Left ventricle myocardium superior (tissue), 1 donor: ENCODE data around the gene ALG6. TPM values are rescaled to one million over a fixed set of nuclear protein-coding genes. Genes with fewer than 3 reads are reported as not detected.
"Not testable (repeated sequence)": the region's sequence is repeated elsewhere in the genome, so short reads cannot be mapped to it uniquely, and the experiment has no call there.

ENCODE experiments used
- ATAC-seq: fragments of 200-7000 bp; cut with Tn5 transposase; one replicate; pipeline ENCODE4 v1.9.1; 2020; ENCODE audit warnings: mild to moderate bottlenecking, moderate library complexity
- DNase-seq: peaks from one replicate; pipeline ENCODE4 v3.0.0-alpha.2; 2020
- intact Hi-C: fragments of 100-400 bp; cut with micrococcal nuclease; formaldehyde crosslinking; loops from one replicate; pipeline ENCODE4 v1.11.0; 2022
- total RNA-seq: library from RNA; stranded (reverse); fragmentation: NEBNext Ultra II Directional; extraction: Animal tissue kit (Norgen Biotek cat#: 25700); gene quantifications from one replicate; pipeline ENCODE4 v1.2.1, GENCODE V29; 2021
- donor health status: DM: no; HTN: yes; CAD: no; lungs with severe emphysema.

The ALG6 gene
- total RNA-seq, 1 donor from 2014 or later, result 4.0 TPM

DNA sequence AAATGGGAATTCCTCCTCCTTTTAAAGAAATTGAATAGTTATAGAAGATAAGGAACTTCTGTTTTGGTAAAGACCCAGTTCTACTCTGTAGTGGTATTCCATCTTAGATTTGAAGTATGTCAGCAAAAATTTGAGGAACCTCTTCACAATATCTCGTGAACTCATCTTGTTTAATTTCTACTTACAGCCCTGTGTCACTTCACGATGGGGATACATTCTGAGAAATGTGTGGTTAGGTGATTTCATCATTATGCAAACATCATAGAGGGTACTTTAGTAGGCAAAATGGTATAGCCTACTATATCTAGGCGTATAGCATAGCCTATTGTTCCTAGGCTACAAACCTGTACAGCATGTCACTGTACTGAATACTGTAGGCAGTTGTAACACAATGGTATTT, 36.0 kb downstream of the ALG6 start:
- DNase-seq (no peak), ATAC-seq (no peak)
- intact Hi-C loops, result no loop called here

- DNase-seq, result no peak
- ATAC-seq, result no peak
- intact Hi-C loops, result no loop called here
These were observed 37.6 kb downstream of the ALG6 start for GRCh38 chr1:63405021-63405420.

DNA sequence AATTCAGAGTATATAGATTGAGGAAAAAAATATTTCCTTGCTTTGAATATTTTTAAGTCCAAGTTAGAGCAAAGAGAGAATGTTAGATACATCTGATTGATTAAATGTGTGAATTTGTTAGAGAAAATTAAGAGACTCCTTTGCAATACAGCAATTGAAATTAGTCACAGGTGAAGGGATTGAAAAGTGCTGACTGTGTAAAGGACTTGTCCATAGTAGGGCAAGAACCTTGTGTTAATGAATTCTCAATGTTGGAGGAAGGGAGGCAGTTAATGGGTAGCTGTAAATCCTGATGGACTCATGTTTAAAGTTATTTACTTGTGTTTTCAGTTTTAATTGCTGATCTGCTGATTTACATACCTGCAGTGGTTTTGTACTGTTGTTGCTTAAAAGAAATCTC, 38.6 kb downstream of the ALG6 start:
- intact Hi-C loops, result no loop called here
- no peak for ATAC-seq
- DNase-seq, result no peak

- no peak for DNase-seq
- ATAC-seq, result no peak
- intact Hi-C loops, result no loop called here
These were observed 39.6 kb downstream of the ALG6 start for GRCh38 chr1:63407002-63407401.

DNA sequence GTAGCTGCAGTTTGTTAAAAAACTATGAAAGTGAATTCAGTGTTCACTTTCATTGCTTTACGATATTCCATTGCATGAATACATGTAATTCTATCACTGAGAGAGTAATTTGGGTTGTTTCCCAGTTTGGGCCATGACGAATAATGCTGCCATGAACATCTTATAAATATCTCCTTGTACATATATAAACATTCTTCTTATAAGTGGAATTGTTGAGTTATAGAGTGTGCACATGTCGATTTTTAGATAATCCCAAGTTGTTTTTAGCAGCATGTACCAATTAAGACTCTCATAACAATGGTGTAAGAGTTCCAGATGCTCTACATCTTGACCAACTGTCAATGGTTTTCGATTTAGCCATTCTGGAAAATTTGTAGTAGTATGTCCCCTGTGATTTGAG, 40.9 kb downstream of the ALG6 start:
- intact Hi-C loops, result no loop called here
- ATAC-seq (no peak), DNase-seq (no peak)

DNA sequence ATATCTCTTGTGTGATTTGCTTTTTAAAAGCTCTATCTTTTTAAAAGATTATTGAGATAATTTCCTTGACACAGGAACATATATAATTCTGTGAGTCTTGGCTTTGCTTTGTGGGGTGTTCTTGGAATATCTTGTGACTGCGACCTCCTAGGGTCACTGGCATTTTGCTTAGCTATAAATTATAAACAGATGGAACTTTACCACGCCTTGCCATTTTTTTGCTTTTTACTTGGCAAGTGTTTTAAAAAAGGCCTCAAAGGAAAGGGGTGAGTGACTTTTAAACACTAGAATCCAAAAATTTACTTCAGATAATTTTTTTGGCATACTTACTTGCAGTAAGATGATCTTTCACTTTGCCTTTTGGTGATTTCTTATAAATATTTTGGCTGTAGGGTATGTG, 43.6 kb downstream of the ALG6 start:
- DNase-seq (no peak), ATAC-seq (no peak)
- intact Hi-C loops, result no loop called here

DNA sequence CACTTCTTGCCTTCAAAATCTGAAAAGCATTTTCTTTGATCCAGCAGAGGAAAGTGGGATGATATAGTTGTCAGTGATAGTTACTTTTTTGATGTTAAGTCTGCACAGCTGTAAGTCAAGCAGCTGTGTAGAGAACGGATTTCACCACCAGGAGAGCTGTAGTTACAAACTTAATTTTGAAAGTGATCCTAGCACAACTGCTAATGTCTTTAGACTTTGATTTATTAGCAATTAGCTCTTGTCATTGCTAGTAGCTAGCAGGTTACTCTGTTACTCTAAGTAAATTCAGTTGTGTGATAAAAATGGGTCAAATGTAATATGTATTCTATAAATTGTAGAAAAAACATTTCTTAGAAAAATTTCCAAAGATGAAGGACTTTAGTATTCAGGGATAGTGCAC, 46.0 kb downstream of the ALG6 start:
- ATAC-seq (no peak), DNase-seq (no peak)
- intact Hi-C loops, result no loop called here

DNA sequence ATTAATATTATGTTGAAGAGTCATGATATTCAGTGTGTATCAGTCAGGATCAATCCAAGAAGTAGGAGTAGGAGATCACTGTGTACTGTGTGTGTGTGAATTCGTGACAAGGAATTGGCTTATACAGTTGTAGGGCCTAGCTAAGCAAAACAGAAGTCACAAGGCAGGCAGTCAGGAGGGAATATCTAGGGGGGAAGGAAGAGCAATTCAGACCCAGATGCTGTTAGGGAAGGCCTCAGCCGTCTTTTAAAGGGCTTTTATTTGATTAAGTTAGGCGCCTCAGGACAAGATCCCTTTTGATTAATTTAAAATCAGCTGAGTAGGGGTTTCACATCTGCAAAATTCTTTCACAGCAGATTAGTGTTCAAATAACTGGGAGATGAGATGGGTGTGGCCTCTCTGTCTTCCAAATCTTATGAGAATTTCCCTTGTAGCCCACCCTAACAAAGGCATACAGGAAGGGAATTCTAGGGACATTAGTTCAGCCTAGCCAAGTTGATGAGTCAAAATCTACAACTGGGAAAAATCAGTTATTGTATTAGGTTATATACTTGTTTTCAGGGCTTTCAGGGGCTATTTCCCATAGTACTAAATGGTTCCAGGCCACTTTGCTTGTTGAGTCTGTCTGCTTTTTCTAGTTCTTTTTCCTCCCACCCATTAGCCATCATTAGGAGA, 47.4 kb downstream of the ALG6 start:
- intact Hi-C loops, result no loop called here
- DNase-seq, result no peak
- ATAC-seq, result no peak

DNA sequence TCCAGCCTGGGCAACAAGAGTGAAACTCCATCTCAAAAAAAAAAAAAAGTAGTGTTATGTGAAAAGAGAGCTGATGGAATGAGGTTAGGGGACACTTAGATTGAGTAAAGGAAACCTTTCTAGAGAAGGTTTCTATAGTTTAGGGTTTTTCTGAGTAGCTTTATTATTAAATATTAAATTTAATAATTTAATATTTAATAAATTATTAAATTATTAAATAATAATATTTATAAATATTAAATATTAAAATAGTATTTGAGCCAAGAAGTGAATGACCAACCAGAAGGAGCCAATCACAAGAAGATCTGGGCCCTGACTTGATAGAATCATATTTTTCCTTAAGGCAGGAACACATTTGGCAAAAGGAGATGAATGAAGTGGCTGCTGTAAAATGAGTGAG, 50.7 kb downstream of the ALG6 start:
- ATAC-seq (no peak), DNase-seq (no peak)
- intact Hi-C loops, result no loop called here

GRCh38 chr1:63420746-63421145, 53.3 kb downstream of the ALG6 start:
- ATAC-seq, intact Hi-C loops, DNase-seq: not testable (repeated sequence)

GRCh38 chr1:63423649-63424048, 56.2 kb downstream of the ALG6 start:
- intact Hi-C loops, result no loop called here
- no peak for ATAC-seq
- DNase-seq, result no peak

GRCh38 chr1:63428815-63429214, 61.4 kb downstream of the ALG6 start:
- no peak for ATAC-seq
- intact Hi-C loops, result no loop called here
- no peak for DNase-seq

- intact Hi-C loops, result no loop called here
- DNase-seq (no peak), ATAC-seq (no peak)
These were observed 61.9 kb downstream of the ALG6 start for GRCh38 chr1:63429281-63429680.

- intact Hi-C loops, result no loop called here
- ATAC-seq (no peak), DNase-seq (no peak)
These were observed 67.7 kb downstream of the ALG6 start for GRCh38 chr1:63435161-63435560.

- intact Hi-C loops, result no loop called here
- no peak for DNase-seq
- no peak for ATAC-seq
These were observed 74.7 kb downstream of the ALG6 start for GRCh38 chr1:63442141-63442475.

- no peak for ATAC-seq
- intact Hi-C loops, result no loop called here
These were observed 81.4 kb downstream of the ALG6 start for GRCh38 chr1:63448731-63449246.

DNA sequence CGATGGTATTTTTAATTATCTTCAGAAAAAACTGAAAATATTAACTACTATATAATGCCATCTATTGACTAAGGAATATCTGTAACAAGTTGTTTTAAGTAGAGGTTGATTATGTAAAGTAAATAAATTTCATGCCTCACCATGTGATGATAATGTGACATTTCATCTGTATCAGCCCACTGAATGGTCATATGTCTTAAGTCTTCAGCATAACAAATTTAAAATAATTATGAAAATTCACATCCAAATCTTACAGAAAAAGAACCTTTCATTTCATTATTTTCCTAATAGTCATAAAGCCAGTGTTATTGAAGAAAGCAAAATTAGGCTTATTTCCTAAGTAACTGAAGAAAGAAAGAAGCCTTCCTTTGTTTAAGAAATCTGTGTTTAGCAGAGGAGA, 83.0 kb downstream of the ALG6 start:
- intact Hi-C loops, result no loop called here
- DNase-seq (no peak), ATAC-seq (no peak)

More at GRCh38 chr1:63448731-63449246, 81.4 kb downstream of the ALG6 start:
- no peak for DNase-seq

GRCh38 chr1:63453232-63453631, 85.8 kb downstream of the ALG6 start:
- DNase-seq (no peak), ATAC-seq (no peak)
- intact Hi-C loops, result no loop called here

GRCh38 chr1:63454269-63454668, 86.8 kb downstream of the ALG6 start:
- intact Hi-C loops, result no loop called here
- DNase-seq (no peak), ATAC-seq (no peak)

GRCh38 chr1:63458750-63459149, 91.3 kb downstream of the ALG6 start:
- no peak for ATAC-seq
- intact Hi-C loops, result no loop called here
- DNase-seq, result no peak

DNA sequence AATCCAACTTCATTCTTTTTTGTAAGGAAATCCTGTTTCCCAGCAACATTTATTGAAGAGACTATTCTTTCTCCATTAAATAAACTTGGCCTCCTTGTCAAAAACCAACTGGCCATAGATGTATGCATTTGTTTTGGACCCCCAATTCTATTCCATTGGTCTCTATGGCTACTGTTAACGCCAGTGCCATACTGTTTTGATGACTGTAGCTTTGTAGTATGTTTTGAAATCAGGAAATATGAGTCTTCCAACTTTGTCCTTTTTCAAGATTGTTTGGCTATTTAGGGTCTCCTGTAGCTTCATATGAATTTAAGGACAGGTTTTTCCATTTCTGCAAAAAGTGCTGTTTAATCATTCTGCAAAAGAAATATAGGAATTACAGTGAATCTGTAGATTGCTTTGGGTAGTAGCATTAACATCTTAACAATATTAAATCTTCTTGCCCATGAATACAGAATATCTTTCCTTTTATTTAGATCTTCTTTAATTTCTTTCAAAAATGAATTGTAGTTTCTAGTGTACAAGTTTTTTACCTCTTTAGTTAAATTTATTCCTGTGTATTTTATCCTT, 94.3 kb downstream of the ALG6 start:
- DNase-seq (no peak), ATAC-seq (no peak)
- intact Hi-C loops, result no loop called here
